CD14-positive monocyte (primary cell): ENCODE data around the gene SNX30. TPM values are rescaled to one million over a fixed set of nuclear protein-coding genes. Genes with fewer than 3 reads are reported as not detected.
A peak's percentile ranks its signal among the peaks of the same experiment; 100 is the strongest.

Experiments
- DNase-seq, 3 donors: peaks; one replicate each; pipeline ENCODE4 v3.0.0-alpha.2; 2011 to 2022
- H2AFZ ChIP-seq: 2 replicates; pipeline ENCODE4 v1.6.0; 2012; ENCODE audit warnings: mild to moderate bottlenecking, low read depth, low read length, inconsistent platforms; ENCODE audit not compliant: insufficient read depth, poor library complexity, severe bottlenecking
- H3K27ac ChIP-seq, 2 donors: 1 replicate in 1 of 2; 2 replicates in 1 of 2; pipeline ENCODE4 v1.5.1; 2012 to 2013; ENCODE audit warnings: low read length in 2 of 2, control low read depth in 1 of 2, inconsistent platforms in 1 of 2, low read depth in 1 of 2, mild to moderate bottlenecking in 1 of 2
- H3K27me3 ChIP-seq, 2 donors: one replicate each; pipeline versions ENCODE4 v1.6.0 to v1.6.1; 2011 to 2013; ENCODE audit warnings: low read length in 2 of 2; ENCODE audit not compliant: control insufficient read depth in 2 of 2, insufficient read depth in 2 of 2
- H3K36me3 ChIP-seq, 2 donors: replicated peaks in 1 of 2; 1 replicate in 1 of 2; 2 replicates in 1 of 2; pipeline versions ENCODE4 v1.5.1 to v1.6.1; 2012 to 2013; ENCODE audit warnings: low read length in 2 of 2, control low read depth in 1 of 2, inconsistent platforms in 1 of 2, mild to moderate bottlenecking in 1 of 2; ENCODE audit not compliant: insufficient read depth in 2 of 2, control insufficient read depth in 1 of 2
- H3K4me1 ChIP-seq, 2 donors: 1 replicate in 1 of 2; 2 replicates in 1 of 2; pipeline versions ENCODE4 v1.5.1 to v1.6.1; 2012 to 2013; ENCODE audit warnings: low read length in 2 of 2, control low read depth in 1 of 2, inconsistent platforms in 1 of 2, mild to moderate bottlenecking in 1 of 2, moderate library complexity in 1 of 2; ENCODE audit not compliant: insufficient read depth in 2 of 2, control insufficient read depth in 1 of 2
- H3K4me2 ChIP-seq: replicated peaks from 2 replicates; pipeline ENCODE3; 2012; ENCODE audit warnings: low read length, moderate library complexity, mild to moderate bottlenecking; ENCODE audit not compliant: poor library complexity, severe bottlenecking; ENCODE audit errors: extremely low read depth
- H3K4me3 ChIP-seq, 3 experiments: fragments of 200-600 bp in 1 of 3; sonication (generic) in 1 of 3; replicated peaks in 1 of 3; 1 replicate in 2 of 3; 2 replicates in 1 of 3; pipeline ENCODE4 v1.5.1; 2011 to 2013; ENCODE audit warnings: low read length in 3 of 3, mild to moderate bottlenecking in 3 of 3, control low read depth in 2 of 3, low read depth in 2 of 3, inconsistent platforms in 1 of 3, moderate library complexity in 1 of 3
- H3K79me2 ChIP-seq: 2 replicates; pipeline ENCODE4 v1.6.0; 2012; ENCODE audit warnings: mild to moderate bottlenecking, control low read depth, inconsistent platforms, low read length, moderate library complexity; ENCODE audit not compliant: insufficient read depth
- H3K9ac ChIP-seq: 2 replicates; pipeline ENCODE4 v1.6.0; 2017; ENCODE audit warnings: low read length, mild to moderate bottlenecking; ENCODE audit not compliant: insufficient read depth, poor library complexity, severe bottlenecking
- H3K9me3 ChIP-seq, 2 donors: replicated peaks in 1 of 2; 1 replicate in 1 of 2; 2 replicates in 1 of 2; pipeline versions ENCODE4 v1.5.1 to v1.6.1; 2012 to 2013; ENCODE audit warnings: low read length in 2 of 2, control low read depth in 1 of 2; ENCODE audit not compliant: control insufficient read depth in 1 of 2, insufficient read depth in 1 of 2
- H4K20me1 ChIP-seq: 2 replicates; pipeline ENCODE4 v1.6.0; 2012; ENCODE audit warnings: mild to moderate bottlenecking, low read length, control low read depth, moderate library complexity; ENCODE audit not compliant: insufficient read depth
- H3K27ac Mint-ChIP-seq, 7 donors: one replicate each; pipeline ENCODE4 v1.8.0; 2020; ENCODE audit warnings: mild to moderate bottlenecking in 7 of 7, mixed read lengths in 7 of 7, moderate library complexity in 6 of 7, inconsistent platforms in 2 of 7
- H3K27me3 Mint-ChIP-seq, 3 donors: one replicate each; pipeline ENCODE4 v1.8.0; 2021 to 2022; ENCODE audit warnings: low read depth in 3 of 3, mild to moderate bottlenecking in 3 of 3, mixed read lengths in 3 of 3, moderate library complexity in 3 of 3, inconsistent platforms in 1 of 3
- H3K36me3 Mint-ChIP-seq, 2 donors: one replicate each; pipeline ENCODE4 v1.8.0; 2020; ENCODE audit warnings: mixed read lengths in 2 of 2, inconsistent platforms in 1 of 2, mild to moderate bottlenecking in 1 of 2
- H3K4me1 Mint-ChIP-seq: one replicate; pipeline ENCODE4 v1.8.0; 2020; ENCODE audit warnings: mild to moderate bottlenecking, mixed read lengths
- H3K4me3 Mint-ChIP-seq, 2 donors: one replicate each; pipeline ENCODE4 v1.8.0; 2020; ENCODE audit warnings: mild to moderate bottlenecking in 2 of 2, mixed read lengths in 2 of 2, moderate library complexity in 1 of 2
- H3K9me3 Mint-ChIP-seq, 7 donors: one replicate each; pipeline ENCODE4 v1.8.0; 2020 to 2022; ENCODE audit warnings: mixed read lengths in 7 of 7, mild to moderate bottlenecking in 6 of 7, moderate library complexity in 6 of 7, inconsistent platforms in 2 of 7
- WGBS: methylation state at CpG from one replicate; pipeline ENCODE4 v1.1.5; 2013; ENCODE audit warnings: missing lambda C conversion rate; ENCODE audit not compliant: insufficient coverage; 5-methylcytosine and 5-hydroxymethylcytosine counted together
- intact Hi-C, 2 donors: fragments of 100-400 bp; cut with micrococcal nuclease; formaldehyde crosslinking; loops; one replicate each; pipeline versions ENCODE4 v1.15.0 to v1.15.1; 2023
- polyA plus RNA-seq, 3 donors: library from polyadenylated mRNA; depleted of rRNA in 1 of 3; unstranded in 2 of 3; stranded (reverse) in 1 of 3; fragments of 300-500 nt in 2 of 3; fragments of >200 nt in 1 of 3; fragmentation: Illumina TruSeq in 2 of 3; gene quantifications; 1 replicate in 2 of 3; 2 replicates in 1 of 3; pipeline ENCODE4 v1.2.3, GENCODE V29; 2012 to 2021
- TF ChIP-seq, protein P1 (sequence below): fragments of 200-600 bp; IDR thresholded peaks from one replicate; pipeline ENCODE4 v1.8.0; 2022; ENCODE audit warnings: antibody characterized with exemption, mild to moderate bottlenecking

The SNX30 gene
- polyA plus RNA-seq, 3 donors = 10.3 to 31.3 (median 10.4) TPM

DNA sequence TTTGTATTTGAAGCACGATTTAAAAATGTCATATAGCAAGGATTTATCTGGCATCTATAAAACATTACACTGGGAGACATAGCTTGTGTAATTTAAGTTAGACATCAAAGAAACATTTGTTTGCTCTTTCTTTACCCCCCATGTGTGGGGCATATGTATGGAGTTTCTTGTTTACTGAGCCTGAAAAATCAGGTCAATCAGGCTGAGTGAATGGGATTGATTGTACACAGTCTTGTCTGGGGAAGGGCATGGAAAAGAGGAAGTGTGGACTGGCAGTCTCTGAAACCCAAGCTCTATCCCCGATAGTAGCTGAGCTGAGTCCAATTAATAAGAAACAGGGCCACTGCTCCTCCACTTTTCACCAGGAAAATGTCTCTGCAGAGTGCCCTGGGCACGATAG is 90.7 kb downstream of the SNX30 start:
- H4K20me1 ChIP-seq = peaks cover 3% of the 10 kb centered on the region
- H2AFZ ChIP-seq = no peak overlapping the region
- no peaks in the 10 kb centered on the region for H3K27me3 ChIP-seq
- no peaks in the 10 kb centered on the region for H3K9me3 ChIP-seq
- no peak overlapping the region for H3K4me2 ChIP-seq
- peaks cover 9% of the 10 kb centered on the region for H3K79me2 ChIP-seq
- peaks cover 51 to 75% of the 10 kb centered on the region in 2 donors for H3K36me3 Mint-ChIP-seq
- DNase-seq = peak in 2 of 3 donors; percentile 46 to 47
- H3K9me3 Mint-ChIP-seq = no peaks in the 10 kb centered on the region
- WGBS = no CpG with 5 or more reads among the region's 3 CpGs
- H3K27ac ChIP-seq = no peak overlapping the region
- peaks cover 11 to 49% of the 10 kb centered on the region in 2 donors for H3K36me3 ChIP-seq
- peaks cover 0 to 2% (median 1%) of the 10 kb centered on the region in 3 donors for H3K27me3 Mint-ChIP-seq
- TF ChIP-seq, protein P1, sequence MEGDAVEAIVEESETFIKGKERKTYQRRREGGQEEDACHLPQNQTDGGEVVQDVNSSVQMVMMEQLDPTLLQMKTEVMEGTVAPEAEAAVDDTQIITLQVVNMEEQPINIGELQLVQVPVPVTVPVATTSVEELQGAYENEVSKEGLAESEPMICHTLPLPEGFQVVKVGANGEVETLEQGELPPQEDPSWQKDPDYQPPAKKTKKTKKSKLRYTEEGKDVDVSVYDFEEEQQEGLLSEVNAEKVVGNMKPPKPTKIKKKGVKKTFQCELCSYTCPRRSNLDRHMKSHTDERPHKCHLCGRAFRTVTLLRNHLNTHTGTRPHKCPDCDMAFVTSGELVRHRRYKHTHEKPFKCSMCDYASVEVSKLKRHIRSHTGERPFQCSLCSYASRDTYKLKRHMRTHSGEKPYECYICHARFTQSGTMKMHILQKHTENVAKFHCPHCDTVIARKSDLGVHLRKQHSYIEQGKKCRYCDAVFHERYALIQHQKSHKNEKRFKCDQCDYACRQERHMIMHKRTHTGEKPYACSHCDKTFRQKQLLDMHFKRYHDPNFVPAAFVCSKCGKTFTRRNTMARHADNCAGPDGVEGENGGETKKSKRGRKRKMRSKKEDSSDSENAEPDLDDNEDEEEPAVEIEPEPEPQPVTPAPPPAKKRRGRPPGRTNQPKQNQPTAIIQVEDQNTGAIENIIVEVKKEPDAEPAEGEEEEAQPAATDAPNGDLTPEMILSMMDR = no peak
- peaks cover 44% of the 10 kb centered on the region for H3K4me1 Mint-ChIP-seq
- H3K27ac Mint-ChIP-seq = peak overlapping the region in 3 of 7 donors; percentile 34 to 74 (median 51)
- H3K4me1 ChIP-seq = peaks cover 38 to 45% of the 10 kb centered on the region in 2 donors
- intact Hi-C loops = no loop called here
- H3K4me3 ChIP-seq = no peak overlapping the region
- H3K9ac ChIP-seq = no peak overlapping the region
- no peak overlapping the region for H3K4me3 Mint-ChIP-seq

- WGBS = 100% methylated on average over 1 of the region's 4 CpGs
- intact Hi-C loops = no loop called here
- Mint-ChIP-seq H3K4me1 (peaks cover 54% of the 10 kb centered on the region), H3K4me3 (no peak overlapping the region), H3K36me3 (peaks cover 50 to 73% of the 10 kb centered on the region in 2 donors), H3K27me3 (peaks cover 0 to 2% (median 0%) of the 10 kb centered on the region in 3 donors), H3K27ac (no peak overlapping the region), H3K9me3 (no peaks in the 10 kb centered on the region)
- no peak overlapping the region for H3K4me3 ChIP-seq
- no peak overlapping the region for H3K9ac ChIP-seq
- TF ChIP-seq, protein P1 = no peak
- peaks cover 38 to 55% of the 10 kb centered on the region in 2 donors for H3K4me1 ChIP-seq
- no peak for DNase-seq
- no peaks in the 10 kb centered on the region for H3K9me3 ChIP-seq
- H4K20me1 ChIP-seq = no peaks in the 10 kb centered on the region
- H2AFZ ChIP-seq = no peak overlapping the region
- no peak overlapping the region for H3K4me2 ChIP-seq
- peaks cover 4 to 44% of the 10 kb centered on the region in 2 donors for H3K36me3 ChIP-seq
- H3K27me3 ChIP-seq = no peaks in the 10 kb centered on the region
- H3K79me2 ChIP-seq = peaks cover 13% of the 10 kb centered on the region
- H3K27ac ChIP-seq = no peak overlapping the region
These were observed 92.0 kb downstream of the SNX30 start for GRCh38 chr9:112842555-112842954.
